B cell (primary cell): ENCODE data around the gene DDX28.

ENCODE experiments used
- EZH2 ChIP-seq: IDR thresholded peaks from 2 replicates; pipeline ENCODE4 v1.6.1; 2012; ENCODE audit warnings: borderline replicate concordance, low read depth, mild to moderate bottlenecking, moderate library complexity, low read length; ENCODE audit not compliant: insufficient read depth, poor library complexity, severe bottlenecking
- TF ChIP-seq, protein P1 (sequence below): fragments of 200-600 bp; IDR thresholded peaks from one replicate; pipeline ENCODE4 v1.8.0; 2022; ENCODE audit warnings: antibody characterized with exemption, mild to moderate bottlenecking

DNA sequence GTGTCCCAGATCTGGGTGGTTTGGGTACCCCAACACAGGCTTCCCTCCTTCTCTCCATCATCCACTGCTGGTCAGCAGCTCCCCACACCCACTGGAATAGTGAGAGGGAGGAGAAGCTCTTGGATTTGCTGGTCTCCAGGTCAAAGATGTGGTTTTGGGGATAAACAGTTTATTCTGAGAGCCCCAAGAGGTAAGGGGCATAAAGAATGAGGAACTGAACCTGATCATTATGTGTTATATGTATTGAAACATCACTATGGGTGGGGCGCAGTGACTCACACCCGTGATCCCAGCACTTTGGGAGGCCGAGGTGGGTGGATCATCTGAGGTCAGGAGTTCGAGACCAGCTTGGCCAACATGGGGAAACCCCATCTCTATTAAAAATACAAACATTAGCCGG, 27.6 kb downstream of the DDX28 start:
- TF ChIP-seq, protein P1, sequence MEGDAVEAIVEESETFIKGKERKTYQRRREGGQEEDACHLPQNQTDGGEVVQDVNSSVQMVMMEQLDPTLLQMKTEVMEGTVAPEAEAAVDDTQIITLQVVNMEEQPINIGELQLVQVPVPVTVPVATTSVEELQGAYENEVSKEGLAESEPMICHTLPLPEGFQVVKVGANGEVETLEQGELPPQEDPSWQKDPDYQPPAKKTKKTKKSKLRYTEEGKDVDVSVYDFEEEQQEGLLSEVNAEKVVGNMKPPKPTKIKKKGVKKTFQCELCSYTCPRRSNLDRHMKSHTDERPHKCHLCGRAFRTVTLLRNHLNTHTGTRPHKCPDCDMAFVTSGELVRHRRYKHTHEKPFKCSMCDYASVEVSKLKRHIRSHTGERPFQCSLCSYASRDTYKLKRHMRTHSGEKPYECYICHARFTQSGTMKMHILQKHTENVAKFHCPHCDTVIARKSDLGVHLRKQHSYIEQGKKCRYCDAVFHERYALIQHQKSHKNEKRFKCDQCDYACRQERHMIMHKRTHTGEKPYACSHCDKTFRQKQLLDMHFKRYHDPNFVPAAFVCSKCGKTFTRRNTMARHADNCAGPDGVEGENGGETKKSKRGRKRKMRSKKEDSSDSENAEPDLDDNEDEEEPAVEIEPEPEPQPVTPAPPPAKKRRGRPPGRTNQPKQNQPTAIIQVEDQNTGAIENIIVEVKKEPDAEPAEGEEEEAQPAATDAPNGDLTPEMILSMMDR: no peak
- TF ChIP-seq EZH2: no peak
